Peyer's patch (tissue), 4 donors: Measurements from ENCODE around the gene CCDC14.

Source experiments
- POLR2A ChIP-seq, 2 donors: fragments of 450-650 bp; IDR thresholded peaks; one replicate each; pipeline ENCODE4 v1.5.1; 2017; ENCODE audit warnings: antibody characterized with exemption in 2 of 2, mild to moderate bottlenecking in 2 of 2, moderate library complexity in 2 of 2
- TF ChIP-seq, protein P1 (sequence below), 6 experiments: fragments of 450-650 bp in 4 of 6; fragments of 200-600 bp in 2 of 6; sonication (generic) in 1 of 6; IDR thresholded peaks; one replicate each; pipeline ENCODE4 v1.5.1; 2017 to 2019; ENCODE audit warnings: antibody characterized with exemption in 6 of 6, mild to moderate bottlenecking in 3 of 6, moderate library complexity in 1 of 6

DNA sequence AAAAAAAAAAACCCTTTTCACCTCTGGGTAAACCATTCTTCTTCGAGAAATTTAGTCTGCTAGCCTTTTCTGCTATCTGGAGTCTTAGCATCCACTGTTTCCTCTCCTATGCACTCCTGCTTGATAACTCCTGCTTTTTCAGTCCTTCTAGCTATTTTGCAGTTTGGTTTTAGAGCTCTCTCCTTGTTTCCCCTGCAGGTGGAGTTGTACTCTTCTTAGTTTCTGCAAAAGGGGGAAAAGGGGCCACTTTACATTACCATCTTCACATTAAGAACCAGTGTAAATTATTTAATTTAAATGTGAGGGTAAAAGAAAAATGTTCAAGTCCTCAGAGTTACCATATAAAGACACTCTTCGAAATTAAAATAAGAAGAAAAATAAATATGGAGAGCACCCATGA is 53.3 kb downstream of the CCDC14 start:
- TF ChIP-seq, protein P1, sequence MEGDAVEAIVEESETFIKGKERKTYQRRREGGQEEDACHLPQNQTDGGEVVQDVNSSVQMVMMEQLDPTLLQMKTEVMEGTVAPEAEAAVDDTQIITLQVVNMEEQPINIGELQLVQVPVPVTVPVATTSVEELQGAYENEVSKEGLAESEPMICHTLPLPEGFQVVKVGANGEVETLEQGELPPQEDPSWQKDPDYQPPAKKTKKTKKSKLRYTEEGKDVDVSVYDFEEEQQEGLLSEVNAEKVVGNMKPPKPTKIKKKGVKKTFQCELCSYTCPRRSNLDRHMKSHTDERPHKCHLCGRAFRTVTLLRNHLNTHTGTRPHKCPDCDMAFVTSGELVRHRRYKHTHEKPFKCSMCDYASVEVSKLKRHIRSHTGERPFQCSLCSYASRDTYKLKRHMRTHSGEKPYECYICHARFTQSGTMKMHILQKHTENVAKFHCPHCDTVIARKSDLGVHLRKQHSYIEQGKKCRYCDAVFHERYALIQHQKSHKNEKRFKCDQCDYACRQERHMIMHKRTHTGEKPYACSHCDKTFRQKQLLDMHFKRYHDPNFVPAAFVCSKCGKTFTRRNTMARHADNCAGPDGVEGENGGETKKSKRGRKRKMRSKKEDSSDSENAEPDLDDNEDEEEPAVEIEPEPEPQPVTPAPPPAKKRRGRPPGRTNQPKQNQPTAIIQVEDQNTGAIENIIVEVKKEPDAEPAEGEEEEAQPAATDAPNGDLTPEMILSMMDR (IDR thresholded peaks at IDR 0.05), result no peak
- no peak for TF ChIP-seq POLR2A (IDR thresholded peaks at IDR 0.05)
